VCaP (cell line): Measurements from ENCODE around the gene PTPN5.

Experiments used
- H3K27ac ChIP-seq: fragments of 450-650 bp; 2 replicates; pipeline ENCODE4 v1.5.1; 2017
- TF ChIP-seq, protein P1 (sequence below): fragments of 450-650 bp; conservative IDR thresholded peaks from 2 replicates; pipeline ENCODE4 v1.5.1; 2017; ENCODE audit warnings: mild to moderate bottlenecking, moderate library complexity

Gene PTPN5

GRCh38 chr11:18728658-18729057, 62.9 kb downstream of the PTPN5 start:
- TF ChIP-seq, protein P1, sequence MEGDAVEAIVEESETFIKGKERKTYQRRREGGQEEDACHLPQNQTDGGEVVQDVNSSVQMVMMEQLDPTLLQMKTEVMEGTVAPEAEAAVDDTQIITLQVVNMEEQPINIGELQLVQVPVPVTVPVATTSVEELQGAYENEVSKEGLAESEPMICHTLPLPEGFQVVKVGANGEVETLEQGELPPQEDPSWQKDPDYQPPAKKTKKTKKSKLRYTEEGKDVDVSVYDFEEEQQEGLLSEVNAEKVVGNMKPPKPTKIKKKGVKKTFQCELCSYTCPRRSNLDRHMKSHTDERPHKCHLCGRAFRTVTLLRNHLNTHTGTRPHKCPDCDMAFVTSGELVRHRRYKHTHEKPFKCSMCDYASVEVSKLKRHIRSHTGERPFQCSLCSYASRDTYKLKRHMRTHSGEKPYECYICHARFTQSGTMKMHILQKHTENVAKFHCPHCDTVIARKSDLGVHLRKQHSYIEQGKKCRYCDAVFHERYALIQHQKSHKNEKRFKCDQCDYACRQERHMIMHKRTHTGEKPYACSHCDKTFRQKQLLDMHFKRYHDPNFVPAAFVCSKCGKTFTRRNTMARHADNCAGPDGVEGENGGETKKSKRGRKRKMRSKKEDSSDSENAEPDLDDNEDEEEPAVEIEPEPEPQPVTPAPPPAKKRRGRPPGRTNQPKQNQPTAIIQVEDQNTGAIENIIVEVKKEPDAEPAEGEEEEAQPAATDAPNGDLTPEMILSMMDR: no peak

GRCh38 chr11:18727479-18728236, 63.9 kb downstream of the PTPN5 start:
- H3K27ac ChIP-seq: no peak overlapping the region
- TF ChIP-seq, protein P1: peak; percentile 82

More at GRCh38 chr11:18728658-18729057, 62.9 kb downstream of the PTPN5 start:
- no peak overlapping the region for H3K27ac ChIP-seq

DNA sequence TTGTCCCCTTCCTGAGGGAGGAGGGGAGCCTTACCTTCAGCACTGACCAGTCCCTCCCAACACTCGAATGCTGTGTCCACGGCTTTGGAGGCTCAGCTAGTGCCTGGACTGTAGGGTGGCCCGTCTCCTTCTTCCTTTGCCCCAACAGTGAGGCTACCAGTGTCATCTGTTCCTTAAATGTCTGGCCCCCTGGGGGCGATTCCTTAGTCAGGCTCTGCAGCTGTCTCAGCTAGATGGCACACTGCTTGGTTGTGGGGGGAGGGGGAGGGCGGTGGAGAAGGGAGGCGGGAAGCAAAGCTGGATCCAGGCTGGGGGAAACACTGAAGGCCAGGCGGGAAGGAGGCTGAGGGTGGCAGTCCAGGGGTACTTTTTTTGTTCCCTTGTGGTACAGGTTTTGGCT, 65.6 kb downstream of the PTPN5 start, which contains the start of gene IGSF22:
Gene IGSF22, minus strand, starts transcription at position 149 of the 400 bp plus-strand sequence. CDS start 1,952 bp downstream, outside the sequence.
- TF ChIP-seq, protein P1: no peak

DNA sequence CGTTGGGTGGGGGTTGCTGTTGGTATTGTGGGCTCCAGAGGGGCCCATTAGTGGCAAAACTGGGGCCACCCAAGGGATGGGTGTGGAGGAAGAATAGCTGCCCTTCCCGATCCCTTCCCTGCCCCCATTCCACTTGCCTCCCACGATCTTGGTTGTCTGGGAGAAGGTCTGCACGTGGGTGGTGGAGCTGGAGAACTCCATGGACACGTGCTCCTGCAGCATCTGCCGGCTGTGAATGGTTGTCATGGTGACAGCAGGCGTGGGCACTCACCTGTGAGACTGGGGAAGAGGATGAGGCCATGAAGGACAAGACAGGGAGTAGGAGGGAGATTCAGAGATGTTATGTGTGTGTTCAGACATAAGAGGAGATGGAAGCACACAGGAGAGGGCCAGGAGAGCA, 67.6 kb downstream of the PTPN5 start:
- no peak overlapping the region for H3K27ac ChIP-seq
- TF ChIP-seq, protein P1: no peak

More for the DNA sequence above, 65.6 kb downstream of the PTPN5 start, which contains the start of gene IGSF22:
- H3K27ac ChIP-seq: no peak within 1 kb of the TSS

DNA sequence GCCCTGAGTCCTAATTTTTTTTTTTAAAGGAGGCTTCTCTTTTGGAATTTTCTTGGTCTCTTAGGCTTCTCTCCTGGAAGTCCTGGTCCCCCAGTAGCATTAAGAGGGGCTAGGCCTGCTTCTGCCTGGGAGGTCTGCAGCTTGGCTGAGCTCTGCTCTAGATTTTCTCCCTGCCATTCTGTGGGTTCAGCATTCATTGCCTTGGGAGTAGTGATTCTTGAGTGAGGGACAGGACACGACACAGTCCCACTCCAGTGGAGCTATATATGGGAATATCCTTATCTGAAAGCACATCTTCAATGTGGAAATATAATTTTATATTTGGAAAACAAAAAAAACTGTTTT, 69.3 kb downstream of the PTPN5 start:
- TF ChIP-seq, protein P1: peak; percentile 8; the same call in 1 of the 2 replicates
- H3K27ac ChIP-seq: no peak overlapping the region

DNA sequence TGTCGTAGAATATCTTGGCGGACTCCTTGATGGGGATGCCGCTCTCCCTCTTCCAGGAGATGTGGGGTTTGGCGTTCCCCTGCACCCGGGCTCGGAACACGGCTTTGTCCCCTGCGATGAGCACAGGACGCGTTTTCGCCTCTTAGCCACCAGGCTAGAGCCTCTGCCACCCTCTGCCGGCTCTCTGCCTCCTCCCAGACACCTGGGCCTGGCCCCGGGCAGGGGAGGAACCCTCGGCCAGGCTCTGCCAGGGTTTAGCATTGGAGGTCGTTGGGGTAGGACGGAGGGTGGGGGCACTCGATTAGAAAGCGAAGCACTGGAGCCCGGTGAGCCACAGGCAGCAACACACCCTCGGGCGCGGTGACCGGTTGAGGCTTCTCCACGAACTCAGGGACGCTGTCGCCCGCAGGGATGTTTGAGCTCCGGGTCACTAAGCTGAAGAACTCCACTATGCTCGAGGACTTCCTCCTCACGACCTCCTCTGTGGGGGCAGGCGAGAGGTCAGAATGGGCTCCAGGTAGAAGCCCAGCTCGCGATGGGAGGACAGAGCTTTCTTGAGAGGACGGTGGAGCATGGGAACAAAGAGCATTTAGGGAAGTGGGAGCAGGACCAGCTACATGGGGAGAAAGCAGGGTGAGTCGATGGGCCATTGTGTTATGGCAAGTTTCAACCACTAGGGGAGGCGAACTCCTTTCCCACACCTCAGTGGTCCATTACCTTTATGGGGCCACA, 69.9 kb downstream of the PTPN5 start:
- TF ChIP-seq, protein P1: peak; percentile 67
- H3K27ac ChIP-seq: peak overlapping the region; percentile 33; the same call in 1 of the 2 replicates

GRCh38 chr11:18720808-18721560, 70.6 kb downstream of the PTPN5 start:
- TF ChIP-seq, protein P1: no peak
- H3K27ac ChIP-seq: peak overlapping the region; percentile 33; the same call in 1 of the 2 replicates
